PC-9 (cell line): Measurements from ENCODE around the gene SLC24A4. TPM values are rescaled to one million over a fixed set of nuclear protein-coding genes. Genes with fewer than 3 reads are reported as not detected.

Experiments
- BruUV-seq: library from RNA; stranded (reverse); fragments of 400-500 nt; replicated peaks from 2 replicates; lab custom pipeline; 2021; lab: Mats Ljungman, UMichigan
- CTCF ChIA-PET: fragments of 300-600 bp; sonication (Branson Sonifier 250); formaldehyde crosslinking; loops from one replicate; lab custom pipeline; 2022; ENCODE audit warnings: antibody characterized with exemption; lab: Charles Lee
- POLR2A ChIA-PET: fragments of 300-600 bp; sonication (Branson Sonifier 250); formaldehyde crosslinking; loops from one replicate; lab custom pipeline; 2022; ENCODE audit warnings: antibody characterized with exemption; ENCODE audit not compliant: unreplicated experiment; lab: Charles Lee
- DNase-seq, 2 experiments: peaks; one replicate each; pipeline versions ENCODE4 v3.0.0 to v3.0.0-alpha.2; 2015 to 2022; ENCODE audit warnings: mixed read lengths in 1 of 2
- H2AFZ ChIP-seq: fragments of 200-600 bp; sonication (generic); 2 replicates; pipeline ENCODE4 v1.8.1; 2017; ENCODE audit warnings: antibody characterized with exemption
- H3F3A ChIP-seq: fragments of 200-600 bp; sonication (generic); 2 replicates; pipeline ENCODE4 v1.8.1; 2017; ENCODE audit warnings: antibody characterized with exemption, mild to moderate bottlenecking, low read depth; ENCODE audit not compliant: insufficient read depth
- H3K27ac ChIP-seq: fragments of 200-600 bp; sonication (generic); 2 replicates; pipeline ENCODE4 v1.6.1; 2016; ENCODE audit warnings: mixed run types
- H3K27me3 ChIP-seq: fragments of 200-600 bp; sonication (generic); 2 replicates; pipeline ENCODE4 v1.6.1; 2016; ENCODE audit warnings: low read depth, mixed run types; ENCODE audit not compliant: insufficient read depth
- H3K36me3 ChIP-seq: fragments of 200-600 bp; sonication (generic); 2 replicates; pipeline ENCODE4 v1.6.1; 2016; ENCODE audit warnings: low read depth, mixed run types
- H3K4me1 ChIP-seq: fragments of 200-600 bp; sonication (generic); replicated peaks from 2 replicates; pipeline ENCODE4 v1.6.1; 2016; ENCODE audit warnings: mixed run types; ENCODE audit not compliant: insufficient read depth
- H3K4me2 ChIP-seq: fragments of 200-600 bp; sonication (generic); 2 replicates; pipeline ENCODE4 v1.6.1; 2017; ENCODE audit warnings: mixed run types
- H3K4me3 ChIP-seq: fragments of 200-600 bp; sonication (generic); 2 replicates; pipeline ENCODE4 v1.6.1; 2016; ENCODE audit warnings: mixed run types
- H3K79me2 ChIP-seq: fragments of 200-600 bp; sonication (generic); 2 replicates; pipeline ENCODE4 v1.6.1; 2017; ENCODE audit warnings: low read depth, mixed run types
- H3K9me2 ChIP-seq: fragments of 200-600 bp; sonication (generic); 2 replicates; pipeline ENCODE4 v1.8.1; 2017; ENCODE audit warnings: mild to moderate bottlenecking; ENCODE audit not compliant: insufficient read depth
- H3K9me3 ChIP-seq: fragments of 200-600 bp; sonication (generic); 2 replicates; pipeline ENCODE4 v1.8.1; 2016; ENCODE audit warnings: low read depth; ENCODE audit not compliant: insufficient read depth
- H4K20me1 ChIP-seq: fragments of 200-600 bp; sonication (generic); 2 replicates; pipeline ENCODE4 v1.8.1; 2017; ENCODE audit not compliant: insufficient read depth
- EZH2 ChIP-seq: fragments of 200-600 bp; sonication (generic); IDR thresholded peaks from 2 replicates; pipeline ENCODE4 v1.8.0; 2017; ENCODE audit warnings: antibody characterized with exemption, low read depth
- intact Hi-C: fragments of 100-400 bp; cut with micrococcal nuclease; formaldehyde crosslinking; loops from one replicate; pipeline ENCODE4 v1.10.0; 2022; ENCODE audit not compliant: unreplicated experiment
- total RNA-seq: library from RNA; stranded (reverse); gene quantifications from 2 replicates; pipeline ENCODE4 v1.2.3, GENCODE V29; 2021
- TF ChIP-seq, protein P1 (sequence below): fragments of 200-600 bp; sonication (generic); conservative IDR thresholded peaks from 2 replicates; pipeline ENCODE4 v1.6.1; 2017; ENCODE audit warnings: mixed run types, antibody characterized with exemption, mild to moderate bottlenecking, moderate library complexity

SLC24A4 gene
- total RNA-seq, 1 experiment from 2014 or later = not detected

DNA sequence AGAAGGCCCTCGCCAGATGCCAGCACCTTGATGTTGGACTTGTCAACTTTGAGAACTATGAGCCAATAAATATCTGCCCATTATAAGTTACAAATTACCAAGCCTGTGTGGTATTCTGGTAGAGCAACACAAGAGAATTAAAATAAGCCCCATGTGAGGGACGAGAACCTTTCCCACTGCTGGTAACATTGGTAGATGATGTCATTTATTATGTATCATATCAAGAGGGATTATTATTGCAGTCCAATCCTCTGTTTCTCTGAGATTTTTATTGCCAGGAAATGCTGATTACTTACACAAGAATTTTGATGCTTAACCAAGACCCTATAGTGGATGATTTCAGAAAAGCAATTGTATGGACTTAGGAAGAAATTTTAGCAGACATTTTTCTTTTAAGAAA is 40.3 kb upstream of the SLC24A4 start:
- Histone ChIP-seq H3K9me2 (no peaks in the 10 kb centered on the region), H3K4me2 (no peak overlapping the region), H3K27ac (no peak overlapping the region), H3K79me2 (no peaks in the 10 kb centered on the region), H3F3A (no peaks in the 10 kb centered on the region), H2AFZ (no peak overlapping the region), H3K4me3 (no peak overlapping the region), H3K36me3 (no peaks in the 10 kb centered on the region), H3K4me1 (no peaks in the 10 kb centered on the region), H3K27me3 (no peaks in the 10 kb centered on the region), H4K20me1 (no peaks in the 10 kb centered on the region), H3K9me3 (no peaks in the 10 kb centered on the region)
- BruUV-seq = no TSS peak
- POLR2A ChIA-PET = no interaction called here
- intact Hi-C loops = no loop called here
- no peak for DNase-seq
- TF ChIP-seq, protein P1, sequence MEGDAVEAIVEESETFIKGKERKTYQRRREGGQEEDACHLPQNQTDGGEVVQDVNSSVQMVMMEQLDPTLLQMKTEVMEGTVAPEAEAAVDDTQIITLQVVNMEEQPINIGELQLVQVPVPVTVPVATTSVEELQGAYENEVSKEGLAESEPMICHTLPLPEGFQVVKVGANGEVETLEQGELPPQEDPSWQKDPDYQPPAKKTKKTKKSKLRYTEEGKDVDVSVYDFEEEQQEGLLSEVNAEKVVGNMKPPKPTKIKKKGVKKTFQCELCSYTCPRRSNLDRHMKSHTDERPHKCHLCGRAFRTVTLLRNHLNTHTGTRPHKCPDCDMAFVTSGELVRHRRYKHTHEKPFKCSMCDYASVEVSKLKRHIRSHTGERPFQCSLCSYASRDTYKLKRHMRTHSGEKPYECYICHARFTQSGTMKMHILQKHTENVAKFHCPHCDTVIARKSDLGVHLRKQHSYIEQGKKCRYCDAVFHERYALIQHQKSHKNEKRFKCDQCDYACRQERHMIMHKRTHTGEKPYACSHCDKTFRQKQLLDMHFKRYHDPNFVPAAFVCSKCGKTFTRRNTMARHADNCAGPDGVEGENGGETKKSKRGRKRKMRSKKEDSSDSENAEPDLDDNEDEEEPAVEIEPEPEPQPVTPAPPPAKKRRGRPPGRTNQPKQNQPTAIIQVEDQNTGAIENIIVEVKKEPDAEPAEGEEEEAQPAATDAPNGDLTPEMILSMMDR = no peak
- TF ChIP-seq EZH2 = no peak
- CTCF ChIA-PET = no interaction called here

DNA sequence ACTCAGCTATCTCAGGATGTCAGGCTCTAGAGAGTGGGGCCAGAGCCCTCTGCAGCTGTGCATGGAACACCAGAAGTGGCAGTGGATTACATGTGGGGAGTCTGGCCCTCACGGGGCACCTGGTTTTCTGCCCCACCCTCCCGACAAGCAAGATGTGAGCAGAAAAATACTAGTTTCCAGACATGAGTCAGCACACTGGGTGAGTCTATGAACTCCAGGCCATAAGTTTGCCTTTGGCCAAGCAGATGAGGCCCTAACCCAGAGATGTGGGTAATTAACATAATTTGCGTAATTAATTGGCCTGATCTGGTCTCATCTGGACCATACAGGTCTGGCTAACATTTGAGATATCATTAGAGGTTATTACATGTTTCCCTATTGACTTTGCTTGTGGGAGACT is 37.7 kb upstream of the SLC24A4 start:
- H2AFZ ChIP-seq = no peak overlapping the region
- H3K4me1 ChIP-seq = no peaks in the 10 kb centered on the region
- H3K27ac ChIP-seq = no peak overlapping the region
- DNase-seq = no peak
- intact Hi-C loops = no loop called here
- no peaks in the 10 kb centered on the region for H3K36me3 ChIP-seq
- H3K9me2 ChIP-seq = 0 out of 2 replicates have a peak, but pooled peaks cover 1% of the 10 kb centered on the region
- ChIA-PET CTCF (no interaction called here), POLR2A (no interaction called here)
- no peak overlapping the region for H3K4me2 ChIP-seq
- H4K20me1 ChIP-seq = no peaks in the 10 kb centered on the region
- no peak overlapping the region for H3K4me3 ChIP-seq
- BruUV-seq = no TSS peak
- TF ChIP-seq, protein P1 = no peak
- no peak for TF ChIP-seq EZH2
- H3F3A ChIP-seq = no peaks in the 10 kb centered on the region
- H3K79me2 ChIP-seq = no peaks in the 10 kb centered on the region
- H3K27me3 ChIP-seq = peaks cover 15% of the 10 kb centered on the region
- H3K9me3 ChIP-seq = no peaks in the 10 kb centered on the region

DNA sequence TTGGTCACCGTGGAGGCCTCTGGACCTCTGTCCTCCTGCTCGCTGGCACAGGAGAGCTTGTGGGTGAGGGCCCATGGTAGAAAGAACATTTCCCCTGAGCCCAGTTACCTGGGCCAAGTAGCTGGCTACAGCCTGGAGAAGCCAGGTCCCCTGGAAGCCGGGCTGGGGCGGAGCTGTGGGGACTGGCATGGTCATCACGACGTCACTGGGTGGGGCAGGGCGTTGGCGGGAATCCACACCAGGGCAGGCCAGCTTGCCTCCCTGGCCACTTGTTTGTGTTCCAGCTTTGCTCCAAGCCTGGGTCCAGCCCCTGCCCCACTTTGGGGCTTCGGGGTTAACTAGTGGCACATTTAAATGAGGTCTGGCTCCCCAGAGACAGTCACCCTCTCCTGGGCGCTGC is 35.0 kb upstream of the SLC24A4 start:
- no peak overlapping the region for H3K4me2 ChIP-seq
- TF ChIP-seq, protein P1 = no peak
- no peak for TF ChIP-seq EZH2
- ChIA-PET POLR2A (no interaction called here), CTCF (no interaction called here)
- no peaks in the 10 kb centered on the region for H3K9me3 ChIP-seq
- BruUV-seq = no TSS peak
- peaks cover 25% of the 10 kb centered on the region for H3K27me3 ChIP-seq
- H3K4me1 ChIP-seq = no peaks in the 10 kb centered on the region
- no peaks in the 10 kb centered on the region for H3K36me3 ChIP-seq
- 0 out of 2 replicates have a peak, but pooled peaks cover 3% of the 10 kb centered on the region for H3K9me2 ChIP-seq
- no peak overlapping the region for H3K27ac ChIP-seq
- no peaks in the 10 kb centered on the region for H3K79me2 ChIP-seq
- intact Hi-C loops = no loop called here
- H3F3A ChIP-seq = no peaks in the 10 kb centered on the region
- no peak for DNase-seq
- no peak overlapping the region for H2AFZ ChIP-seq
- no peaks in the 10 kb centered on the region for H4K20me1 ChIP-seq
- H3K4me3 ChIP-seq = no peak overlapping the region
